Activated CD8-positive, alpha-beta memory T cell treated with anti-CD3 and anti-CD28 coated beads, Interleukin-2, amount 50 U/mL, for 4 hours (primary cell): ENCODE measurements around the gene CCDC187.
A peak's percentile ranks its signal among the peaks of the same experiment; 100 is the strongest.
"Not testable (repeated sequence)": the region's sequence is repeated elsewhere in the genome, so short reads cannot be mapped to it uniquely, and the experiment has no call there.

ENCODE experiments used
- DNase-seq: peaks from one replicate; pipeline ENCODE4 v3.0.0-alpha.2; 2020

CCDC187 gene

GRCh38 chr9:136236471-136237410 is 67.2 kb downstream of the CCDC187 start:
- not testable (repeated sequence) for DNase-seq

- DNase-seq: no peak
Observed at GRCh38 chr9:136235709-136236455, 68.0 kb downstream of the CCDC187 start.

GRCh38 chr9:136235171-136235570 is 68.7 kb downstream of the CCDC187 start:
- no peak for DNase-seq

GRCh38 chr9:136234597-136234996 is 69.3 kb downstream of the CCDC187 start:
- no peak for DNase-seq

- DNase-seq: no peak
Observed at GRCh38 chr9:136233868-136234267, 70.0 kb downstream of the CCDC187 start.

GRCh38 chr9:136233411-136233810 is 70.5 kb downstream of the CCDC187 start:
- no peak for DNase-seq

- no peak for DNase-seq
Observed at GRCh38 chr9:136232969-136233368, 70.9 kb downstream of the CCDC187 start.

- no peak for DNase-seq
Observed at GRCh38 chr9:136231478-136232297, 72.2 kb downstream of the CCDC187 start.

GRCh38 chr9:136230773-136231172 is 73.1 kb downstream of the CCDC187 start:
- DNase-seq: no peak

- DNase-seq: no peak
Observed at GRCh38 chr9:136230365-136230764, 73.5 kb downstream of the CCDC187 start.

GRCh38 chr9:136229096-136230065 is 74.5 kb downstream of the CCDC187 start:
- DNase-seq: no peak

GRCh38 chr9:136228107-136228875 is 75.6 kb downstream of the CCDC187 start:
- no peak for DNase-seq

GRCh38 chr9:136226680-136227407 is 77.0 kb downstream of the CCDC187 start:
- DNase-seq: no peak

- peak; percentile 67 for DNase-seq
Observed at GRCh38 chr9:136225748-136226679, 77.9 kb downstream of the CCDC187 start.

- no peak for DNase-seq
Observed at GRCh38 chr9:136225366-136225747, 78.5 kb downstream of the CCDC187 start.

- DNase-seq: no peak
Observed at GRCh38 chr9:136223871-136224640, 79.8 kb downstream of the CCDC187 start.

GRCh38 chr9:136222906-136223285 is 81.0 kb downstream of the CCDC187 start:
- DNase-seq: no peak

GRCh38 chr9:136222166-136222905 is 81.6 kb downstream of the CCDC187 start:
- DNase-seq: no peak
